Chondrocyte (in vitro differentiated cells): ENCODE measurements around the gene FAM161B. TPM values are rescaled to one million over a fixed set of nuclear protein-coding genes. Genes with fewer than 3 reads are reported as not detected.

Experiments used
- DNase-seq: peaks from one replicate; pipeline ENCODE4 v3.0.0; 2021; ENCODE audit warnings: mixed read lengths, low spot score
- H3K27ac Mint-ChIP-seq: one replicate; pipeline ENCODE4 v1.8.0; 2021; ENCODE audit warnings: mild to moderate bottlenecking, moderate library complexity, mixed read lengths; ENCODE audit not compliant: unreplicated experiment
- H3K27me3 Mint-ChIP-seq: 2 replicates; pipeline ENCODE4 v1.8.0; 2021; ENCODE audit warnings: low read depth, mixed read lengths
- H3K36me3 Mint-ChIP-seq: 2 replicates; pipeline ENCODE4 v1.8.0; 2021; ENCODE audit warnings: low read depth, mixed read lengths
- H3K4me1 Mint-ChIP-seq: 2 replicates; pipeline ENCODE4 v1.8.0; 2021; ENCODE audit warnings: low read depth, mild to moderate bottlenecking, mixed read lengths
- H3K4me3 Mint-ChIP-seq: one replicate; pipeline ENCODE4 v1.8.0; 2021; ENCODE audit warnings: mild to moderate bottlenecking, moderate library complexity, mixed read lengths; ENCODE audit not compliant: unreplicated experiment
- H3K9me3 Mint-ChIP-seq: 2 replicates; pipeline ENCODE4 v1.8.0; 2021; ENCODE audit warnings: low read depth, mixed read lengths
- total RNA-seq: library from RNA; stranded (reverse); gene quantifications from 3 replicates; pipeline ENCODE4 v1.2.1, GENCODE V29; 2021
- TF ChIP-seq, protein P1 (sequence below): fragments of 200-600 bp; sonication (generic); IDR thresholded peaks from 2 replicates; pipeline ENCODE4 v1.5.0; 2021; ENCODE audit warnings: antibody characterized with exemption, mild to moderate bottlenecking, moderate library complexity

Gene FAM161B
- total RNA-seq, 1 donor from 2014 or later, result 5.5 TPM

DNA sequence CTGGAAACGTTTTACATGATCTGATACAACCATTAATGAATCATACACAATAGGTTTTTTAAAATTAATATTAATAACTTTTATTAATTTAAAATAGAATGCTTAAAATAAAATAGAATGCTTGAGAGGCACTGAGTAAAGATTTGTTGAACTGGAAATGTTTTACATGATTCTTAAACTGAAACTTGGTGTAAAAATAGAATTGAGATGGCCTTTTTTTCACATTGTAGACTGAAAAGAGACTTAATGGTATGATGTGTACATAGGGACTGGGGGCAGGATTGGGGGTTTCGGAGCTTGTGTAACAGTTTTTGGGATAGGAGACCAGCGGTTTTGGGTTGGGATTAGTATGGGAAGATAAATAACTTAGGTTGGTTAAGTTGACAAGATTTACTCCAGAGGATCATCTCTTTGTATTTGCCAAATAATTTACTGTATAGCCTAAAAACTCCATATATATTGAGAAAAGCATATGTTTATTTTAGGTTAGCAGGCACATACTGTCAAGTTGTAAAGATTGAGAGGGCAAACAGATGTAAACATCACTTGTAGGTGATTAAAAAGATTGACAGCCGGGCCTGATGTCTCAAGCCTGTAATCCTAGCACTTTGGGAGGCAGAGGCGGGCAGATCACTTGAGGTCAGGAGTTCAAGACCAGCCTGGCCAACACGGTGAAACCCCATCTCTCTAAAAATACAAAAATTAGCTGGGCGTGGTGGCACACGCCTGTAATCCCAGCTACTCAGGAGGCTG lies 65.3 kb downstream of the FAM161B start:
- H3K9me3 Mint-ChIP-seq, result no peaks in the 10 kb centered on the region
- peak overlapping the region; percentile 27 for H3K4me3 Mint-ChIP-seq
- H3K27me3 Mint-ChIP-seq, result no peaks in the 10 kb centered on the region
- H3K4me1 Mint-ChIP-seq, result peaks cover 41% of the 10 kb centered on the region
- no peaks in the 10 kb centered on the region for H3K36me3 Mint-ChIP-seq
- DNase-seq, result no peak
- TF ChIP-seq, protein P1, sequence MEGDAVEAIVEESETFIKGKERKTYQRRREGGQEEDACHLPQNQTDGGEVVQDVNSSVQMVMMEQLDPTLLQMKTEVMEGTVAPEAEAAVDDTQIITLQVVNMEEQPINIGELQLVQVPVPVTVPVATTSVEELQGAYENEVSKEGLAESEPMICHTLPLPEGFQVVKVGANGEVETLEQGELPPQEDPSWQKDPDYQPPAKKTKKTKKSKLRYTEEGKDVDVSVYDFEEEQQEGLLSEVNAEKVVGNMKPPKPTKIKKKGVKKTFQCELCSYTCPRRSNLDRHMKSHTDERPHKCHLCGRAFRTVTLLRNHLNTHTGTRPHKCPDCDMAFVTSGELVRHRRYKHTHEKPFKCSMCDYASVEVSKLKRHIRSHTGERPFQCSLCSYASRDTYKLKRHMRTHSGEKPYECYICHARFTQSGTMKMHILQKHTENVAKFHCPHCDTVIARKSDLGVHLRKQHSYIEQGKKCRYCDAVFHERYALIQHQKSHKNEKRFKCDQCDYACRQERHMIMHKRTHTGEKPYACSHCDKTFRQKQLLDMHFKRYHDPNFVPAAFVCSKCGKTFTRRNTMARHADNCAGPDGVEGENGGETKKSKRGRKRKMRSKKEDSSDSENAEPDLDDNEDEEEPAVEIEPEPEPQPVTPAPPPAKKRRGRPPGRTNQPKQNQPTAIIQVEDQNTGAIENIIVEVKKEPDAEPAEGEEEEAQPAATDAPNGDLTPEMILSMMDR, result no peak
- peak overlapping the region; percentile 69 for H3K27ac Mint-ChIP-seq

Other genes starting within 250 kb of the FAM161B start
- gene PNMA1, start 235.7 kb downstream of the FAM161B start, total RNA-seq, result 72.0 to 85.2 TPM (median 72.1 TPM) in 3 replicates
- 2.1 to 4.0 TPM (median 2.8 TPM) in 3 replicates for gene PTGR2, start 98.3 kb downstream of the FAM161B start, total RNA-seq
- gene ZNF410, start 63.2 kb downstream of the FAM161B start, total RNA-seq, result 34.8 to 40.1 TPM (median 39.7 TPM) in 3 replicates
- 16.6 to 25.9 TPM (median 18.4 TPM) in 3 replicates for gene COQ6, start 208 bp upstream of the FAM161B start, total RNA-seq
- gene ENTPD5, start 69.2 kb upstream of the FAM161B start, total RNA-seq, result 18.0 to 21.0 TPM (median 19.3 TPM) in 3 replicates
- 7.0 to 13.8 TPM (median 9.3 TPM) in 3 replicates for gene BBOF1, start 69.3 kb upstream of the FAM161B start, total RNA-seq
- 9.8 to 16.4 TPM (median 11.9 TPM) in 3 replicates for gene ALDH6A1, start 134.4 kb upstream of the FAM161B start, total RNA-seq
- 6.6 to 9.3 TPM (median 7.5 TPM) in 3 replicates for gene LIN52, start 134.9 kb upstream of the FAM161B start, total RNA-seq